SU-DHL-6 (cell line): Measurements from ENCODE around the gene JADE2.

Source experiments
- EZH2phosphoT487 ChIP-seq: fragments of 200-600 bp; sonication (generic), shearing (Covaris generic); conservative IDR thresholded peaks from 2 replicates; pipeline ENCODE4 v1.6.1; 2018; ENCODE audit warnings: mild to moderate bottlenecking, antibody characterized with exemption, low read length, moderate library complexity, mixed read lengths
- TF ChIP-seq, protein P1 (sequence below): fragments of 200-600 bp; sonication (generic); IDR thresholded peaks from one replicate; pipeline ENCODE4 v1.5.1; 2017; ENCODE audit warnings: antibody characterized with exemption, mild to moderate bottlenecking, low read length, moderate library complexity; ENCODE audit not compliant: insufficient read depth, poor library complexity, severe bottlenecking

- TF ChIP-seq, protein P1, sequence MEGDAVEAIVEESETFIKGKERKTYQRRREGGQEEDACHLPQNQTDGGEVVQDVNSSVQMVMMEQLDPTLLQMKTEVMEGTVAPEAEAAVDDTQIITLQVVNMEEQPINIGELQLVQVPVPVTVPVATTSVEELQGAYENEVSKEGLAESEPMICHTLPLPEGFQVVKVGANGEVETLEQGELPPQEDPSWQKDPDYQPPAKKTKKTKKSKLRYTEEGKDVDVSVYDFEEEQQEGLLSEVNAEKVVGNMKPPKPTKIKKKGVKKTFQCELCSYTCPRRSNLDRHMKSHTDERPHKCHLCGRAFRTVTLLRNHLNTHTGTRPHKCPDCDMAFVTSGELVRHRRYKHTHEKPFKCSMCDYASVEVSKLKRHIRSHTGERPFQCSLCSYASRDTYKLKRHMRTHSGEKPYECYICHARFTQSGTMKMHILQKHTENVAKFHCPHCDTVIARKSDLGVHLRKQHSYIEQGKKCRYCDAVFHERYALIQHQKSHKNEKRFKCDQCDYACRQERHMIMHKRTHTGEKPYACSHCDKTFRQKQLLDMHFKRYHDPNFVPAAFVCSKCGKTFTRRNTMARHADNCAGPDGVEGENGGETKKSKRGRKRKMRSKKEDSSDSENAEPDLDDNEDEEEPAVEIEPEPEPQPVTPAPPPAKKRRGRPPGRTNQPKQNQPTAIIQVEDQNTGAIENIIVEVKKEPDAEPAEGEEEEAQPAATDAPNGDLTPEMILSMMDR = no peak
- no peak for TF ChIP-seq EZH2phosphoT487
Measured at GRCh38 chr5:134625559-134625958, 100.1 kb downstream of the JADE2 start.
